HFFc6 (cell line): ENCODE data around the gene C1QTNF12. TPM values are rescaled to one million over a fixed set of nuclear protein-coding genes. Genes with fewer than 3 reads are reported as not detected.
A peak's percentile ranks its signal among the peaks of the same experiment; 100 is the strongest.

Experiments
- DNase-seq: peaks from one replicate; pipeline ENCODE4 v3.0.0-alpha.2; 2018
- H3K27ac Mint-ChIP-seq: 2 replicates; pipeline ENCODE4 v1.8.0; 2020; ENCODE audit warnings: mild to moderate bottlenecking, mixed read lengths
- H3K27me3 Mint-ChIP-seq: 2 replicates; pipeline ENCODE4 v1.8.0; 2021; ENCODE audit warnings: mild to moderate bottlenecking, moderate library complexity, mixed read lengths; ENCODE audit not compliant: insufficient read depth
- H3K36me3 Mint-ChIP-seq: 2 replicates; pipeline ENCODE4 v1.8.0; 2021; ENCODE audit warnings: low read depth, mixed read lengths
- H3K4me1 Mint-ChIP-seq: 2 replicates; pipeline ENCODE4 v1.8.0; 2020; ENCODE audit warnings: low read depth, mixed read lengths
- H3K4me3 Mint-ChIP-seq: 2 replicates; pipeline ENCODE4 v1.8.0; 2020; ENCODE audit warnings: mild to moderate bottlenecking, moderate library complexity, mixed read lengths
- H3K9me3 Mint-ChIP-seq: 2 replicates; pipeline ENCODE4 v1.8.0; 2020; ENCODE audit warnings: mild to moderate bottlenecking, mixed read lengths
- CTCF ChIP-seq: fragments of 200-600 bp; sonication (generic); IDR thresholded peaks from 2 replicates; pipeline ENCODE4 v1.5.0; 2021; ENCODE audit warnings: antibody characterized with exemption, mild to moderate bottlenecking
- total RNA-seq, 6 experiments: library from RNA; stranded (reverse); fragmentation: NEBNext Ultra II Directional; extraction: Animal tissue kit (Norgen Biotek cat#: 25700); gene quantifications; 2 replicates in 1 of 6; 3 replicates in 5 of 6; pipeline ENCODE4 v1.2.3, GENCODE V29; 2021

Gene C1QTNF12
- total RNA-seq, 6 experiments from 2014 or later = 0.31 to 1.7 (median 1.1) TPM

- Mint-ChIP-seq H3K27ac (peak within 1 kb of the TSS; percentile 89), H3K4me3 (peak within 1 kb of the TSS; percentile 91), H3K4me1 (peaks cover 39% of the 10 kb centered on the region), H3K9me3 (no peaks in the 10 kb centered on the region), H3K36me3 (peaks cover 34% of the 10 kb centered on the region), H3K27me3 (peaks cover 2% of the 10 kb centered on the region)
- peak; percentile 82 for DNase-seq
- peak; percentile 6; the same call in 1 of the 2 replicates for TF ChIP-seq CTCF
These were observed 27.2 kb upstream of the C1QTNF12 start, which contains the start of gene UBE2J2 for GRCh38 chr1:1273512-1274298. UBE2J2 (minus strand) TSS chr1:1273854; CDS start chr1:1267992, 5,862 bp downstream.

- H3K27ac Mint-ChIP-seq = peak overlapping the region; percentile 89
- TF ChIP-seq CTCF = no peak
- no peak for DNase-seq
- H3K4me3 Mint-ChIP-seq = peak overlapping the region; percentile 91
- no peaks in the 10 kb centered on the region for H3K9me3 Mint-ChIP-seq
- H3K36me3 Mint-ChIP-seq = peaks cover 34% of the 10 kb centered on the region
- peaks cover 39% of the 10 kb centered on the region for H3K4me1 Mint-ChIP-seq
- H3K27me3 Mint-ChIP-seq = peaks cover 4% of the 10 kb centered on the region
These were observed 26.6 kb upstream of the C1QTNF12 start for GRCh38 chr1:1273209-1273511.

- peaks cover 34% of the 10 kb centered on the region for H3K36me3 Mint-ChIP-seq
- no peak for DNase-seq
These were observed 26.1 kb upstream of the C1QTNF12 start for GRCh38 chr1:1272341-1273208.

GRCh38 chr1:1270813-1271212 lies 24.3 kb upstream of the C1QTNF12 start:
- Mint-ChIP-seq H3K27me3 (peaks cover 5% of the 10 kb centered on the region), H3K4me1 (peaks cover 49% of the 10 kb centered on the region), H3K27ac (peak overlapping the region; percentile 84), H3K36me3 (peaks cover 38% of the 10 kb centered on the region), H3K4me3 (peak overlapping the region; percentile 81), H3K9me3 (no peaks in the 10 kb centered on the region)
- no peak for DNase-seq
- TF ChIP-seq CTCF = no peak

More at GRCh38 chr1:1272341-1273208, 26.1 kb upstream of the C1QTNF12 start:
- no peak for TF ChIP-seq CTCF
- Mint-ChIP-seq H3K9me3 (no peaks in the 10 kb centered on the region), H3K27me3 (peaks cover 4% of the 10 kb centered on the region), H3K27ac (peak overlapping the region; percentile 89), H3K4me1 (peaks cover 39% of the 10 kb centered on the region), H3K4me3 (peak overlapping the region; percentile 91)

GRCh38 chr1:1268284-1268682 lies 21.8 kb upstream of the C1QTNF12 start:
- no peak overlapping the region for H3K27ac Mint-ChIP-seq
- no peak for DNase-seq

More at GRCh38 chr1:1268284-1268682, 21.8 kb upstream of the C1QTNF12 start:
- TF ChIP-seq CTCF = no peak
- no peaks in the 10 kb centered on the region for H3K9me3 Mint-ChIP-seq
- H3K36me3 Mint-ChIP-seq = peaks cover 44% of the 10 kb centered on the region
- peaks cover 10% of the 10 kb centered on the region for H3K27me3 Mint-ChIP-seq
- no peak overlapping the region for H3K4me3 Mint-ChIP-seq
- H3K4me1 Mint-ChIP-seq = peaks cover 64% of the 10 kb centered on the region
